Panc1 (cell line): ENCODE data around the gene OPRD1. TPM values are rescaled to one million over a fixed set of nuclear protein-coding genes. Genes with fewer than 3 reads are reported as not detected.

ENCODE experiments used
- ATAC-seq: fragments of 200-7000 bp; cut with Tn5 transposase; 2 replicates; pipeline ENCODE4 v1.9.1; 2020; ENCODE audit warnings: mild to moderate bottlenecking, moderate library complexity
- BruUV-seq: library from RNA; stranded (reverse); fragments of 400-500 nt; replicated peaks from 2 replicates; lab custom pipeline; 2021; lab: Mats Ljungman, UMichigan
- CTCF ChIA-PET: fragments of 300-600 bp; sonication (Branson Sonifier 250); formaldehyde crosslinking; loops from one replicate; lab custom pipeline; 2022; ENCODE audit warnings: antibody characterized with exemption; lab: Charles Lee
- POLR2A ChIA-PET: fragments of 300-600 bp; sonication (Branson Sonifier 250); formaldehyde crosslinking; loops from one replicate; lab custom pipeline; 2022; ENCODE audit warnings: antibody characterized with exemption; lab: Charles Lee
- DNase-seq: peaks from one replicate; pipeline ENCODE4 v3.0.0-alpha.2; 2010; ENCODE audit warnings: low read depth, low spot score
- H3K27ac ChIP-seq: 2 replicates; pipeline ENCODE4 v1.5.1; 2011; ENCODE audit warnings: mild to moderate bottlenecking, low read length, inconsistent platforms
- H3K27me3 ChIP-seq: fragments of 200-500 bp; sonication (Bioruptor generic); 2 replicates; pipeline ENCODE4 v1.6.0; 2014; ENCODE audit warnings: low read length, inconsistent platforms; ENCODE audit not compliant: control insufficient read depth, insufficient read depth
- H3K36me3 ChIP-seq: fragments of 200-500 bp; sonication (Bioruptor generic); 2 replicates; pipeline ENCODE4 v1.5.1; 2014; ENCODE audit warnings: inconsistent platforms, mild to moderate bottlenecking, low read length, moderate library complexity; ENCODE audit not compliant: control insufficient read depth, insufficient read depth
- H3K4me1 ChIP-seq: 2 replicates; pipeline ENCODE4 v1.5.1; 2011; ENCODE audit warnings: inconsistent platforms, mild to moderate bottlenecking, low read length, moderate library complexity; ENCODE audit not compliant: control insufficient read depth, insufficient read depth
- H3K4me3 ChIP-seq, 2 experiments: 2 replicates each; pipeline ENCODE4 v1.5.1; 2011 to 2012; ENCODE audit warnings: low read depth in 2 of 2, low read length in 2 of 2, mild to moderate bottlenecking in 2 of 2, inconsistent platforms in 1 of 2, moderate library complexity in 1 of 2
- H3K9me3 ChIP-seq: fragments of 200-500 bp; sonication (Bioruptor generic); 2 replicates; pipeline ENCODE4 v1.5.1; 2014; ENCODE audit warnings: low read depth, mild to moderate bottlenecking, inconsistent platforms, low read length, moderate library complexity; ENCODE audit not compliant: control insufficient read depth, insufficient read depth
- CTCF ChIP-seq: fragments of 450-650 bp; IDR thresholded peaks from 2 replicates; pipeline ENCODE4 v1.5.1; 2017; ENCODE audit warnings: mild to moderate bottlenecking
- POLR2AphosphoS5 ChIP-seq: IDR thresholded peaks from 2 replicates; pipeline ENCODE4 v1.6.1; 2012; ENCODE audit warnings: mild to moderate bottlenecking, low read depth, low read length, moderate library complexity
- REST ChIP-seq, 2 experiments: IDR thresholded peaks; 2 replicates each; pipeline ENCODE4 v1.6.1; 2011 to 2012; ENCODE audit warnings: low read depth in 2 of 2, control low read depth in 1 of 2, low read length in 1 of 2, mild to moderate bottlenecking in 1 of 2, moderate library complexity in 1 of 2; ENCODE audit not compliant: insufficient read depth in 1 of 2
- SIN3A ChIP-seq: IDR thresholded peaks from 2 replicates; pipeline ENCODE4 v1.6.1; 2012; ENCODE audit warnings: low read depth, mild to moderate bottlenecking, low read length, moderate library complexity, borderline replicate concordance; ENCODE audit not compliant: insufficient read depth
- TCF7L2 ChIP-seq: IDR thresholded peaks from 2 replicates; pipeline ENCODE4 v1.6.1; 2011; ENCODE audit warnings: mild to moderate bottlenecking, low read depth, low read length, inconsistent platforms
- in situ Hi-C: cut with HindIII; loops from 2 replicates; pipeline ENCODE4 v1.10.0; 2016; ENCODE audit warnings: low sequenced_read_pairs, low pct_unique_long_range_greater_than_20kb
- intact Hi-C: fragments of 100-400 bp; cut with micrococcal nuclease; formaldehyde crosslinking; loops from one replicate; pipeline ENCODE4 v1.10.0; 2022; ENCODE audit not compliant: unreplicated experiment
- total RNA-seq: library from RNA; stranded (reverse); gene quantifications from one replicate; pipeline ENCODE4 v1.2.1, GENCODE V29; 2021; ENCODE audit not compliant: unreplicated experiment

Gene OPRD1
- total RNA-seq, 1 experiment from 2014 or later, result 5.4 TPM

DNA sequence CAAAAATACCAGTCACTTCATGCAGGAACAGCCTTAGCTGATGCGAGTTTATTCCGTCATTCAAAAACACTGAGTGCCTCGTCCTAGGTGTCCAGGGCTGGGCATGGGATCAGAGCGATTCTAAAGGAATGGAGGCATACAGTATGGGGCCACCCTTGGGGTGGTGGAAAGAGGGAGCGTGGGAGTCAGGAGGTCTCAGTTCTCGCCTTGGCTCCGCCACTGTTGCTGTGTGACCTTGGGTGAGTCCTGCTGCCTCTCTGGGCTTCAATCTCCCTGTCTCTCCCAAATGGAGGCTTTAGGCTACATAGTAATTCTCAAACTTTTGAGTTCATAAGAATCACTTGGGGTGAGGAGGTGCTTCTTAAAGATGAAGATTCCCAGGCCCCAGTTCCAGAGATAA, 44.0 kb downstream of the OPRD1 start:
- TF ChIP-seq TCF7L2, result no peak
- TF ChIP-seq REST (IDR thresholded peaks at IDR 0.05; ENCODE audit: insufficient read depth in 1 of 2, low read depth in 2 of 2, low read length in 1 of 2), result no peak
- no peak for TF ChIP-seq CTCF
- TF ChIP-seq POLR2AphosphoS5, result no peak
- no peak for TF ChIP-seq SIN3A
- POLR2A ChIA-PET, result no interaction called here
- CTCF ChIA-PET, result no interaction called here
- H3K27ac ChIP-seq, result no peak overlapping the region
- no peaks in the 10 kb centered on the region for H3K36me3 ChIP-seq
- ATAC-seq (0 out of 2 replicates have a peak, but pooled peaks have one; percentile 22), DNase-seq (no peak)
- H3K27me3 ChIP-seq, result no peaks in the 10 kb centered on the region
- H3K4me3 ChIP-seq, result no peak overlapping the region
- no TSS peak for BruUV-seq
- in situ Hi-C loops, result no loop called here
- no peaks in the 10 kb centered on the region for H3K4me1 ChIP-seq
- H3K9me3 ChIP-seq, result no peaks in the 10 kb centered on the region
- intact Hi-C loops, result no loop called here

GRCh38 chr1:28860332-28861073, 48.5 kb downstream of the OPRD1 start:
- POLR2A ChIA-PET, result interaction anchor here (0.5 to 0.7 kb wide), 2 partner anchors 124 to 130 kb away, joined by 3 to 6 read pairs; partner anchors contain the start of gene YTHDF2
- CTCF ChIA-PET, result interaction anchor here (0.6 kb wide), 1 partner anchor 124 kb away, joined by 3 read pairs; the partner anchor contains the start of gene YTHDF2
- no TSS peak for BruUV-seq
- DNase-seq (no peak), ATAC-seq (peak; percentile 37; the same call in 1 of the 2 replicates)
- Histone ChIP-seq H3K27ac (no peak overlapping the region), H3K4me1 (no peaks in the 10 kb centered on the region), H3K36me3 (no peaks in the 10 kb centered on the region), H3K27me3 (no peaks in the 10 kb centered on the region), H3K9me3 (no peaks in the 10 kb centered on the region), H3K4me3 (no peak overlapping the region)
- TF ChIP-seq CTCF, result no peak
- no peak for TF ChIP-seq REST (IDR thresholded peaks at IDR 0.05; ENCODE audit: insufficient read depth in 1 of 2, low read depth in 2 of 2, low read length in 1 of 2)
- TF ChIP-seq SIN3A, result no peak
- TF ChIP-seq TCF7L2, result no peak
- no peak for TF ChIP-seq POLR2AphosphoS5
- intact Hi-C loops, result no loop called here
- in situ Hi-C loops, result no loop called here
